B cell (primary cell): ENCODE measurements around the gene NMNAT1. TPM values are rescaled to one million over a fixed set of nuclear protein-coding genes. Genes with fewer than 3 reads are reported as not detected.

Source experiments
- ATAC-seq: fragments of 200-7000 bp; cut with Tn5 transposase; one replicate; pipeline ENCODE4 v1.10.0; 2021; ENCODE audit warnings: low read depth, mild to moderate bottlenecking, moderate number of reproducible peaks, moderate library complexity
- CTCF ChIA-PET: fragments of 350-600 bp; sonication (Branson Sonifier 250); formaldehyde crosslinking; loops from one replicate; lab custom pipeline; 2021; ENCODE audit warnings: antibody characterized with exemption, inconsistent platforms; lab: Charles Lee
- POLR2A ChIA-PET: fragments of 350-600 bp; sonication (Branson Sonifier 250); formaldehyde crosslinking; loops from one replicate; lab custom pipeline; 2021; ENCODE audit warnings: antibody characterized with exemption; lab: Charles Lee
- DNase-seq: peaks from one replicate; pipeline ENCODE4 v3.0.0; 2013
- H2AFZ ChIP-seq: 2 replicates; pipeline ENCODE4 v1.6.1; 2012; ENCODE audit warnings: mild to moderate bottlenecking, low read depth, low read length; ENCODE audit not compliant: insufficient read depth, poor library complexity, severe bottlenecking
- H3K27ac ChIP-seq, 2 donors: 1 replicate in 1 of 2; 2 replicates in 1 of 2; pipeline ENCODE4 v1.5.1; 2012 to 2013; ENCODE audit warnings: low read length in 2 of 2, mild to moderate bottlenecking in 2 of 2, moderate library complexity in 1 of 2
- H3K27me3 ChIP-seq, 4 experiments: fragments of 200-600 bp in 1 of 4; sonication (generic) in 1 of 4; replicated peaks in 1 of 4; 1 replicate in 2 of 4; 2 replicates in 2 of 4; pipeline versions ENCODE4 v1.6.1 to v1.7.0; 2013 to 2016; ENCODE audit warnings: low read length in 3 of 4, mild to moderate bottlenecking in 2 of 4, mixed read lengths in 1 of 4, moderate library complexity in 1 of 4; ENCODE audit not compliant: insufficient read depth in 4 of 4, control insufficient read depth in 3 of 4; ENCODE audit errors: control extremely low read depth in 1 of 4
- H3K36me3 ChIP-seq, 2 experiments: replicated peaks in 1 of 2; 1 replicate in 1 of 2; 2 replicates in 1 of 2; pipeline versions ENCODE4 v1.6.1 to v1.7.1; 2013; ENCODE audit warnings: low read length in 1 of 2; ENCODE audit not compliant: insufficient read depth in 2 of 2, control insufficient read depth in 1 of 2; ENCODE audit errors: control extremely low read depth in 1 of 2, extremely low read depth in 1 of 2
- H3K4me1 ChIP-seq, 2 donors: fragments of 200-600 bp in 1 of 2; sonication (generic) in 1 of 2; 1 replicate in 1 of 2; 2 replicates in 1 of 2; pipeline versions ENCODE4 v1.5.1 to v1.6.1; 2013 to 2017; ENCODE audit warnings: low read length in 2 of 2; ENCODE audit not compliant: control insufficient read depth in 2 of 2, insufficient read depth in 2 of 2
- H3K4me2 ChIP-seq: replicated peaks from 2 replicates; pipeline ENCODE3; 2012; ENCODE audit warnings: mild to moderate bottlenecking, low read depth, low read length; ENCODE audit not compliant: poor library complexity, severe bottlenecking
- H3K4me3 ChIP-seq, 5 experiments: fragments of 200-600 bp in 1 of 5; sonication (generic) in 1 of 5; 1 replicate in 3 of 5; 2 replicates in 2 of 5; pipeline versions ENCODE4 v1.5.1 to v1.7.0; 2011 to 2016; ENCODE audit warnings: low read length in 4 of 5, mild to moderate bottlenecking in 4 of 5, low read depth in 2 of 5, control low read depth in 1 of 5, moderate library complexity in 1 of 5; ENCODE audit not compliant: insufficient read depth in 1 of 5; ENCODE audit errors: control extremely low read depth in 1 of 5, extremely low read depth in 1 of 5
- H3K79me2 ChIP-seq: fragments of 200-600 bp; sonication (generic); one replicate; pipeline ENCODE4 v1.6.0; 2016; ENCODE audit warnings: low read length; ENCODE audit not compliant: control insufficient read depth, insufficient read depth
- H3K9ac ChIP-seq: fragments of 200-600 bp; sonication (generic); 2 replicates; pipeline ENCODE4 v1.6.1; 2017; ENCODE audit warnings: mild to moderate bottlenecking, low read length, moderate library complexity
- H3K9me3 ChIP-seq, 3 donors: one replicate each; pipeline versions ENCODE4 v1.6.1 to v1.7.1; 2013; ENCODE audit warnings: low read length in 2 of 3; ENCODE audit not compliant: control insufficient read depth in 2 of 3, insufficient read depth in 1 of 3; ENCODE audit errors: control extremely low read depth in 1 of 3
- H4K20me1 ChIP-seq: 2 replicates; pipeline ENCODE4 v1.6.0; 2012; ENCODE audit warnings: mild to moderate bottlenecking, low read length; ENCODE audit not compliant: insufficient read depth, control insufficient read depth, poor library complexity, severe bottlenecking
- H3K27ac Mint-ChIP-seq: one replicate; pipeline ENCODE4 v1.8.0; 2021; ENCODE audit warnings: mixed read lengths
- H3K27me3 Mint-ChIP-seq: one replicate; pipeline ENCODE4 v1.8.0; 2021; ENCODE audit warnings: mixed read lengths
- H3K4me1 Mint-ChIP-seq: one replicate; pipeline ENCODE4 v1.8.0; 2021; ENCODE audit warnings: mixed read lengths
- H3K4me3 Mint-ChIP-seq: one replicate; pipeline ENCODE4 v1.8.0; 2021; ENCODE audit warnings: mixed read lengths
- H3K9me3 Mint-ChIP-seq: one replicate; pipeline ENCODE4 v1.8.0; 2022; ENCODE audit warnings: mixed read lengths; ENCODE audit not compliant: insufficient read depth
- CTCF ChIP-seq: fragments of 200-600 bp; IDR thresholded peaks from one replicate; pipeline ENCODE4 v1.8.0; 2022; ENCODE audit warnings: antibody characterized with exemption, mild to moderate bottlenecking
- EZH2 ChIP-seq: IDR thresholded peaks from 2 replicates; pipeline ENCODE4 v1.6.1; 2012; ENCODE audit warnings: borderline replicate concordance, low read depth, mild to moderate bottlenecking, moderate library complexity, low read length; ENCODE audit not compliant: insufficient read depth, poor library complexity, severe bottlenecking
- WGBS: methylation state at CpG from one replicate; pipeline ENCODE4 v1.1.5; 2013; ENCODE audit warnings: missing lambda C conversion rate; ENCODE audit not compliant: insufficient coverage; 5-methylcytosine and 5-hydroxymethylcytosine counted together
- intact Hi-C: fragments of 100-400 bp; cut with micrococcal nuclease; formaldehyde crosslinking; loops from one replicate; pipeline ENCODE4 v1.10.0; 2022
- polyA plus RNA-seq: library from polyadenylated mRNA; depleted of rRNA; stranded (reverse); fragments of >200 nt; gene quantifications from 2 replicates; pipeline ENCODE4 v1.2.3, GENCODE V29; 2012
- total RNA-seq, 2 donors: library from RNA; stranded (reverse); fragments of 120-200 nt in 1 of 2; gene quantifications; 1 replicate in 1 of 2; 2 replicates in 1 of 2; pipeline versions ENCODE4 v1.2.3 to v1.2.4, GENCODE V29; 2013 to 2022

The NMNAT1 gene
- total and polyA plus RNA-seq, 2 donors (not counting 1 experiment from before 2014, with no cell fraction given) = 4.5 to 8.0 TPM

- Histone ChIP-seq H3K27me3 (no peaks in the 10 kb centered on the region), H4K20me1 (no peaks in the 10 kb centered on the region), H3K9me3 (no peaks in the 10 kb centered on the region), H3K4me3 (no peak overlapping the region), H3K4me1 (peaks cover 11 to 14% of the 10 kb centered on the region in 2 donors), H3K79me2 (peaks cover 20% of the 10 kb centered on the region), H3K36me3 (peaks cover 0 to 3% of the 10 kb centered on the region in 2 experiments), H3K4me2 (no peak overlapping the region), H3K9ac (no peak overlapping the region), H3K27ac (no peak overlapping the region), H2AFZ (no peak overlapping the region)
- DNase-seq = no peak
- no peak for ATAC-seq
- intact Hi-C loops = no loop called here
- ChIA-PET CTCF (interaction anchor here (0.6 to 1.1 kb wide), 3 partner anchors 14 to 428 kb away, joined by 3 to 5 read pairs (median 4); partner anchors contain the start of genes LZIC and NMNAT1), POLR2A (interaction anchor here (0.6 kb wide), 2 partner anchors 16 to 434 kb away, joined by 4 to 6 read pairs; no protein-coding TSS in a partner anchor)
- peaks cover 14% of the 10 kb centered on the region for H3K4me1 Mint-ChIP-seq
- no peak for TF ChIP-seq CTCF
- TF ChIP-seq EZH2 = no peak
- no peak overlapping the region for H3K27ac Mint-ChIP-seq
- H3K27me3 Mint-ChIP-seq = no peaks in the 10 kb centered on the region
- WGBS = 100% methylated on average over 4 of the region's 8 CpGs
- no peaks in the 10 kb centered on the region for H3K9me3 Mint-ChIP-seq
- H3K4me3 Mint-ChIP-seq = no peak overlapping the region
Measured at GRCh38 chr1:9957726-9958125, 14.5 kb downstream of the NMNAT1 start.

- no peak overlapping the region for H3K4me3 Mint-ChIP-seq
- CTCF ChIA-PET = interaction anchor here (1.5 to 4.7 kb wide), 3 partner anchors 9 to 470 kb away, joined by 3 to 33 read pairs (median 4); partner anchors contain the start of gene CENPS
- 100% methylated on average over 2 of the region's 4 CpGs for WGBS
- POLR2A ChIA-PET = interaction anchor here (0.6 to 1.5 kb wide), 2 partner anchors 9 to 1434 kb away, joined by 3 to 14 read pairs; no protein-coding TSS in a partner anchor
- Histone ChIP-seq H3K4me2 (no peak overlapping the region), H3K9ac (no peak overlapping the region), H4K20me1 (no peaks in the 10 kb centered on the region), H3K4me3 (no peak overlapping the region), H3K9me3 (no peaks in the 10 kb centered on the region), H3K27ac (no peak overlapping the region), H2AFZ (no peak overlapping the region), H3K36me3 (peaks cover 0 to 3% of the 10 kb centered on the region in 2 experiments), H3K79me2 (peaks cover 26% of the 10 kb centered on the region), H3K27me3 (no peaks in the 10 kb centered on the region), H3K4me1 (peaks cover 11 to 14% of the 10 kb centered on the region in 2 donors)
- H3K27me3 Mint-ChIP-seq = no peaks in the 10 kb centered on the region
- intact Hi-C loops = no loop called here
- TF ChIP-seq EZH2 (no peak), CTCF (no peak)
- DNase-seq (no peak), ATAC-seq (no peak)
- H3K4me1 Mint-ChIP-seq = peaks cover 13% of the 10 kb centered on the region
- H3K27ac Mint-ChIP-seq = no peak overlapping the region
- no peaks in the 10 kb centered on the region for H3K9me3 Mint-ChIP-seq
Measured at GRCh38 chr1:9960011-9960410, 16.7 kb downstream of the NMNAT1 start.
